Spinal cord (tissue), 10 donors: ENCODE results near the gene BHLHE23. TPM values are rescaled to one million over a fixed set of nuclear protein-coding genes. Genes with fewer than 3 reads are reported as not detected.

Experiments used
- DNase-seq, 6 donors: peaks; one replicate each; pipeline versions ENCODE4 v3.0.0 to v3.0.0-alpha.2; 2013 to 2015; ENCODE audit warnings: low spot score in 6 of 6, low read depth in 4 of 6
- H3K27ac ChIP-seq: one replicate; pipeline ENCODE4 v1.5.1; 2013; ENCODE audit warnings: low read depth, low read length, control low read depth
- H3K27me3 ChIP-seq: one replicate; pipeline ENCODE4 v1.6.1; 2013; ENCODE audit warnings: low read length; ENCODE audit not compliant: control insufficient read depth, insufficient read depth
- H3K36me3 ChIP-seq: one replicate; pipeline ENCODE4 v1.6.1; 2013; ENCODE audit warnings: low read length; ENCODE audit not compliant: control insufficient read depth, insufficient read depth
- H3K4me1 ChIP-seq: one replicate; pipeline ENCODE4 v1.6.1; 2013; ENCODE audit warnings: low read length; ENCODE audit not compliant: control insufficient read depth, insufficient read depth
- H3K4me3 ChIP-seq: one replicate; pipeline ENCODE4 v1.5.1; 2013; ENCODE audit warnings: low read depth, low read length, control low read depth
- H3K9me3 ChIP-seq: one replicate; pipeline ENCODE4 v1.6.1; 2013; ENCODE audit warnings: low read length; ENCODE audit not compliant: control insufficient read depth, insufficient read depth
- WGBS: methylation state at CpG from one replicate; pipeline ENCODE4 v1.1.5; 2013; ENCODE audit warnings: missing lambda C conversion rate; ENCODE audit not compliant: insufficient coverage; 5-methylcytosine and 5-hydroxymethylcytosine counted together
- long read RNA-seq, 4 donors: transcript quantifications; one replicate each; lab custom pipeline, GENCODE V29; 2026
- polyA plus RNA-seq, 2 donors: library from polyadenylated mRNA; unstranded; fragments of 120-200 nt; gene quantifications; one replicate each; pipeline ENCODE4 v1.2.1, GENCODE V29; 2013; ENCODE audit not compliant: insufficient read length in 2 of 2
- total RNA-seq, 2 donors: library from RNA; depleted of rRNA in 1 of 2; stranded (reverse); fragments of 120-200 nt in 1 of 2; fragments of >200 nt in 1 of 2; gene quantifications; one replicate each; pipeline versions ENCODE4 v1.2.3 to v1.2.4, GENCODE V29; 2013 to 2014
- donor health status: healthy.

Gene BHLHE23
- total RNA-seq: not detected
- polyA plus RNA-seq: not detected
- long read RNA-seq, donor 1: 0 reads
- long read RNA-seq, donor 2: 0 reads
- long read RNA-seq, donor 3, partial matches to known transcripts: 0 of 1 reads
- long read RNA-seq, donor 3, other reads (novel, unspliced or antisense): 0 of 1 reads
- long read RNA-seq, donor 4: 0 reads

DNA sequence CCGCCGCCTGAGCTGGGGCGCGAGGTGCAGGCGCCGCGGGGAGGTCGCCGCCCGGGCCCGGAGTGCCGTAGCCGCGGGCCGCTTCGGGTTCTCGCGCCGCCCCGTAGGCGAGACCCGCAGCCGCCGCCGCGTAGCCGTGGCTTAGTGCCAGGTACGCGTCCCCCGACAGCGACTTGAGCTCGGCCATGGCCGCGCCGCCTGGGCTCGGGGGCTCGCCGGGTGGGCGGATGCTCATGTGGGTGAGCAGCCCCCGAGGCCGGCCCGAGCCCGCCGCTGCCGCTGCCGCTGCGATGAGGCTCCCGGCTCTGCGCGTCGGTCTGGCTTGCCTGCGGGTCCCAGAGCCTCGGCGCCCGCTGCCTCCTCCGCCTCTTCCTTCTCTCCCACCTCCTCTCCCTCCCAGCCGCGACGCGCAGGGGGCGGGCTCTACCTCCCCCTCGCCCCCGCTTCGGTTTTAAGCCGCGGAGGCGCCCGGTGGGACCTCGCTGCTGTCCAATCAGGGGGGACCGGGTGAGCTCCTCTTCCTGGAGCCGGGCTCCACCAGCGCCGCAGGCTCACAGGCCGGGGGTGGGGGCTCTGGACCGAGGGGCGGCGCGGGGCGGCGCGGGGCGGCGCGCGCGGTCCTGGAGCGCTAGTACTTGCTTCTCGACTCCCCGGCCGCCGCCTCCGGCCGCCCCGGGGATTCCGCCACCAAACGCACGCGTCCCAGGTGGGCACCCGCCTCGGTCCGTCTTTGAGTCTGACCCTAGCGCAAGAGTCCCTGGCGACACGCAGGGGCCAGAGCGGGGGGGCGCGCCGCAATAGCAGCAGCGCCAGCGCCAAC lies at the start of gene BHLHE23:
BHLHE23 (minus strand) TSS at position 425 of the 820 bp plus-strand sequence; CDS start at position 235, 190 bp downstream.
- under 1% methylated on average over 110 of the region's 110 CpGs for WGBS
- Histone ChIP-seq H3K9me3 (no peaks in the 10 kb centered on the region), H3K36me3 (no peaks in the 10 kb centered on the region), H3K4me3 (no peak within 1 kb of the TSS), H3K27ac (no peak within 1 kb of the TSS), H3K4me1 (peaks cover 39% of the 10 kb centered on the region), H3K27me3 (peaks cover 94% of the 10 kb centered on the region)
- DNase-seq: peak in 2 of 6 donors; percentile 51 to 77

GRCh38 chr20:63055575-63056235 lies 48.9 kb upstream of the BHLHE23 start:
- H3K4me3 ChIP-seq: no peak overlapping the region
- H3K36me3 ChIP-seq: no peaks in the 10 kb centered on the region
- no peaks in the 10 kb centered on the region for H3K27me3 ChIP-seq
- no peaks in the 10 kb centered on the region for H3K9me3 ChIP-seq
- peak in 1 of 6 donors; percentile 34 for DNase-seq
- H3K27ac ChIP-seq: no peak overlapping the region
- peaks cover 44% of the 10 kb centered on the region for H3K4me1 ChIP-seq
- WGBS: 45% methylated on average over 15 of the region's 15 CpGs

GRCh38 chr20:63054681-63055240 lies 48.0 kb upstream of the BHLHE23 start:
- 95% methylated on average over 9 of the region's 11 CpGs for WGBS
- H3K27me3 ChIP-seq: no peaks in the 10 kb centered on the region
- peaks cover 35% of the 10 kb centered on the region for H3K4me1 ChIP-seq
- DNase-seq: no peak
- H3K4me3 ChIP-seq: no peak overlapping the region
- no peaks in the 10 kb centered on the region for H3K36me3 ChIP-seq
- no peak overlapping the region for H3K27ac ChIP-seq
- no peaks in the 10 kb centered on the region for H3K9me3 ChIP-seq

GRCh38 chr20:63054103-63054474 lies 47.3 kb upstream of the BHLHE23 start:
- no peaks in the 10 kb centered on the region for H3K36me3 ChIP-seq
- WGBS: 98% methylated on average over 10 of the region's 12 CpGs
- H3K27ac ChIP-seq: no peak overlapping the region
- no peaks in the 10 kb centered on the region for H3K9me3 ChIP-seq
- no peaks in the 10 kb centered on the region for H3K27me3 ChIP-seq
- H3K4me1 ChIP-seq: peaks cover 33% of the 10 kb centered on the region
- no peak for DNase-seq
- H3K4me3 ChIP-seq: no peak overlapping the region

DNA sequence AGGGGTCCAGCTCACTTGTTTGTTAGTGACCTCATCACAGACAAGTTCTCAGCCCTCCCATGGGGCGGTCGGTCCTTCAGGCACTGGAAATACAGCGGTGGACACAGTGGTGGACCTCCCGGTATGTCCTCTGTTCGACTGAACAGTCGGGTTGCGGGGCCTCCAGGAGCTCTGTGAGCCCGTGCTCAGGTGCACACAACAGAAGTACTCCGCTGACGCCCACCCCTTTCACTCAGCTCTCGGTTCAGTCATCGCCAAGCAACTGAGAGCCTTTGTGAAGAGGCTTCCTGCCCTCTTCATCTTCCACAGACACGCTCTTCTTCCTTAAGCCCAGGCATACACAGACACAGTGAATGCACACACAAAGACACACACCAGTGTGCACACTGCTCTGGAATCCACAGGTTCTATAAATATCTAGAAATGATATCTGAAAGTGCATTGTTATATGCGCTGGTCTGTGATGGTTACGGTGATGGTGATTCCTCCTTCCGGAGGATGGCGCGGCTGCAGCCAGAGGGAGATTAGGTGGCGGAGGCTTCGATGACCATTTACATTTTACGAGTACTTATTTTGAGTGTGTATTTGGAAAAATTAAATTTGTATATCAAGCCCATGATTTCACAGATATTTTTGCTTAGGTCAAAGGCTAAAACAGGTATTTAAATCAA lies 46.8 kb upstream of the BHLHE23 start:
- H3K27me3 ChIP-seq: no peaks in the 10 kb centered on the region
- H3K4me1 ChIP-seq: peaks cover 33% of the 10 kb centered on the region
- H3K36me3 ChIP-seq: no peaks in the 10 kb centered on the region
- DNase-seq: no peak
- H3K27ac ChIP-seq: no peak overlapping the region
- H3K4me3 ChIP-seq: no peak overlapping the region
- 71% methylated on average over 13 of the region's 21 CpGs for WGBS
- H3K9me3 ChIP-seq: no peaks in the 10 kb centered on the region

DNA sequence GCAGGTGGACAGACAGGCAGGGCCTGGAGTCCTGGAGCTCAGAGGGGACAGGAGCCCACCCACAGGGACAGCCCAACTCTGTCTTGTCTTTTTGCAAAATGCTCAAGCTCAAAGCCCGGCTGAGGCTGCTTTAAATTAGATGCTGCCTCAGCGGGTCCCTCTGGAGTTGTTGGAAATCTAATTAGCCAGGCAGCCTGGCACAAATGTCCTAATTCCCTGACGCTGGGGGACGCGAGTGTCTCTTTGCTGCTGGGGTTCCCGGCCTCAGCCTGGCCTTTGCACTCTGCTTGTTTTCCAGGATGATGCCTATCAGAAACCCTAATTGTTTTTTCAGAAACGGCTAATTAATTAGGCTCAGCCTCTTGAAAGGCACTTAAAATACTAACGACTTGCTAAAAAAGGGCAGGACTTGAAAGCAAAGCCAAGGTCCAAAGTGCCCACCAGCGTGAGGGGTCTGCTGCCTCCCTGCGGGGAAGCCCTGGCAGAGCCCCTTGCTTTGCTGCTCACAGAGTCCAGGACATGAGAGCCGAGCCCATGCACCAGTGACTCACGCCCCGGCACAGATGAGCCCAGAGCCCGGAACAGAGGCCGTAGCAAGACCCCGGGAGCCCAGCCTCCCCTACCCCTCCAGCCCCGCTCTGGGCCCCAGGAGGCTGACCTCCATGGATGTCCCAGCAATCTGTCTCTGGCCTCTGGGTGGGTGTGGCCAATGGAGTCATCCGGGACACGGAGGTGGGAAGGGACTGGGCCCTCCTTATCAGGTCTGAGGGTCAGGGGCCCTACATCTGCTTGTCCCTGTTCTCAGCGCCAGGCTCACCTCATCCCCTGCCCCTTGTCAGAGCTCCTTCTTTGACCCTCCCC lies 46.0 kb upstream of the BHLHE23 start:
- peak in 1 of 6 donors; percentile 87 for DNase-seq
- H3K9me3 ChIP-seq: no peaks in the 10 kb centered on the region
- H3K4me1 ChIP-seq: peaks cover 33% of the 10 kb centered on the region
- no peak overlapping the region for H3K27ac ChIP-seq
- no peaks in the 10 kb centered on the region for H3K27me3 ChIP-seq
- WGBS: 27% methylated on average over 19 of the region's 20 CpGs
- no peaks in the 10 kb centered on the region for H3K36me3 ChIP-seq
- H3K4me3 ChIP-seq: no peak overlapping the region

DNA sequence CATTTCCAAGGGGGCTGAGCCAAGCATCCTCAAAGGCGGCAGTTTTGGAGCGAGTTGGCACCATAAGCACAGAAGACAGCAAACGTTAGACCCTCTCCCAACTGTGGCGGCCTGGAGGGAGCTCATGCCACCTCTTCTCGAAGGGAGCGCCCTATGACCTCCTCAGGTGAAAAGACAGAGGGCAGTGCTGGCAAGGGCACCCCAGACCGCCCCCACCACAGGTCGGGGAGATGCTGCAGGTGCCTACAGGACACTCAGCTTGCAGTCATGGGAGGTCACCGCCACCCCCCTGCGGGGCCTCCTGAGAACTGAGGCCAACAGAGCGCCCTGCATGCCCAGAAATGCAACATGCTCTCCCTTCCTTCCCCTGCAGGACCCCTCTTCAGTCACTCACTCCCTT lies 45.1 kb upstream of the BHLHE23 start:
- Histone ChIP-seq H3K4me3 (no peak overlapping the region), H3K27ac (no peak overlapping the region), H3K9me3 (no peaks in the 10 kb centered on the region), H3K4me1 (peaks cover 33% of the 10 kb centered on the region), H3K27me3 (no peaks in the 10 kb centered on the region), H3K36me3 (no peaks in the 10 kb centered on the region)
- 84% methylated on average over 11 of the region's 11 CpGs for WGBS
- DNase-seq: no peak

GRCh38 chr20:63051186-63051860 lies 44.6 kb upstream of the BHLHE23 start:
- Histone ChIP-seq H3K4me3 (no peak overlapping the region), H3K4me1 (peaks cover 28% of the 10 kb centered on the region), H3K27me3 (no peaks in the 10 kb centered on the region), H3K36me3 (no peaks in the 10 kb centered on the region), H3K9me3 (no peaks in the 10 kb centered on the region), H3K27ac (no peak overlapping the region)
- 92% methylated on average over 13 of the region's 13 CpGs for WGBS
- no peak for DNase-seq
